Measurements from ENCODE around the gene PHF23.

PHF23 gene

DNA sequence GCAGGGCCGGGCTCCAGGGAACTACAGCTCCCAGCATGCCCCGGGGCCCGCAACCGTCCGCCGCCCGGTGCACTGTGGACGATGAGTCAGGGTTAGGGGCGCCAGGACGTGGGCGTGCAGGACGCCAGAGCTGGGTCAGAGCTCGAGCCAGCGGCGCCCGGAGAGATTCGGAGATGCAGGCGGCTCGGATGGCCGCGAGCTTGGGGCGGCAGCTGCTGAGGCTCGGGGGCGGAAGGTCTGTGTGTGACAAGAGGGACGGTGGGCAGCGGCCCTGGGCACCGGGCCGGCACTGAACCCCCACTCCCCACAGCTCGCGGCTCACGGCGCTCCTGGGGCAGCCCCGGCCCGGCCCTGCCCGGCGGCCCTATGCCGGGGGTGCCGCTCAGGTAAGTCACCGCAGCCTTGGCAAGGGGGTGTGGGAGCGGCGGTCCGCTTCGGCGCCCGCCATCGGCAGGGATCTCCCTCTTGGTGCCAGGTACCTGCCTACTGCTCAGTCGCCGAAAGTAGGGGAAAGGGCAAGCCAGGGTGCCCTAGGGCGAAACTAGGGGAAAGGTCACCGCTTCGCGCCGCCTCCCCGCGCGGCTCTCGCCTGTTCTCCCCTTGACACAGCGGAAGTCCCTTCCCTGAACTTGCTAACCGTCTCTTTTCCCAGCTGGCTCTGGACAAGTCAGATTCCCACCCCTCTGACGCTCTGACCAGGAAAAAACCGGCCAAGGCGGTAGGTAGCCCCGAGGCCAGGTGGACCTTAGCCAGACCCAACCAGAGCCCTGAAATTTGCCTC, 19.3 kb downstream of the PHF23 start, which contains the start of the genes ACADVL and DLG4:
ACADVL (plus strand) TSS at position 127 of the 781 bp plus-strand sequence; CDS start at position 174, 47 bp downstream.
DLG4 (minus strand) TSS at position 25 of the 781 bp plus-strand sequence.
- DNase-seq, result peak; percentile 89

- no peak for DNase-seq
Measured at GRCh38 chr17:7219229-7219811, 19.9 kb downstream of the PHF23 start.

DNA sequence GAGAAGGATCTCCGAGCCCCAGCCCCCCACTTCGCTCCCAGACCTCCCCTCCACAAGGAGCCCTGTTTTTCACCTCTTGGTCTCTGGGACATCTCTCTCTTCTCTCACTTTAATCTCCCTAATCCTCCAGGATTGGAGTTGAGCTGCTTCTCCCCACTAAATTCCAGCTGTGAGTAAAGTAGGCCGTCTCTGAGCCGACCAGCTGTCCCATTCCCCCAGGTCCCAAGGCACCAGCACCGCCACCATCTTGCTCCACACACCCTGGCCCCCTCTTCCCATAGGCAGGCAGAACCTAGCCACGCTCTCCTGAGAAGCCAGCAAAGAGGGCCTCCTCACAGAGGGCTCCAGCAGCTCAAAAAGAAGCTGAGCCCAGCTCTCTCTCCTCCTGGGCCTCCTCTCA, 20.5 kb downstream of the PHF23 start:
- DNase-seq, result no peak

GRCh38 chr17:7218166-7218565, 21.1 kb downstream of the PHF23 start:
- no peak for DNase-seq

- no peak for DNase-seq
Measured at GRCh38 chr17:7217113-7217987, 21.9 kb downstream of the PHF23 start.

DNA sequence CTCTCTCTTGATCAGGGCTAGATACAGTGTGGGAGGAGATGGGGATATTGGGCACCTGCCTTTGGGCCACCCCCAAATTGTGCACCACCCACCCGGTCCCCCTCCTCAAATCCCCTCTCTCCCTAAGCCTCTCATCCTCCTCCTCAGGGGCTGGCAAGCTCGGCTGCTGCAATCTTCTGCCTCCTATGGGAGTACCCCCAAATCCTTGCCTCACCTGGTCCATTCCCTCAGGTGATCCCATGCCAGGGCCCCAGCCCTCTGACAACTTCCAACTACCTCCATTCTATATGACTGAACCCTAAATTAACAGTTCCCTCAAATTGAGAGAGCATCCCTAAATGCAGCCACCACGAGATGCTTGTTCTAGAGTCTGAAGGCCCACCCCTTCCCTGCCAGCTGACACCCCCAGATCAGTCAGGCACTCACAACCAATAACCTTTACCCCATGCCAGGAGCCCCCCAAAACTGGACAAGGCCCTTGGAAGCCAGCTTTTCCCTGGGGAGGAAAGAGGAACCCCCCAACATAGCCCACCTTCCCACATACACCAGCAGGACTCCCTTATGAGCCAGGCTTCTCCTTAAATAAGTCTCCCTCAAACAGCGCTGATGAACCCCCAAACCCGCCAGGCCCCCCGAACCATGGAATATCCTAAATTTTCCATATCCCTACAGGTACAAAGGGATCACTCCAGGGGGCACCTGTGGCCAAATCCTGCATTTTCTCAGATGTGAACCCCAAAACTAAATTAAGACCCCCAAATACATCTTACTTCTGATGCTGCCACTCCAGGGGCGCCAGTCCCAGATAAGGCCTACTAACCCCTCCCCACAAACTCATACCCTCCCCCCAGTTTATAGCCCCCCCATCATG, 22.8 kb downstream of the PHF23 start:
- no peak for DNase-seq

- DNase-seq, result no peak
Measured at GRCh38 chr17:7215652-7216180, 23.5 kb downstream of the PHF23 start.

GRCh38 chr17:7215136-7215638, 24.1 kb downstream of the PHF23 start:
- no peak for DNase-seq

DNA sequence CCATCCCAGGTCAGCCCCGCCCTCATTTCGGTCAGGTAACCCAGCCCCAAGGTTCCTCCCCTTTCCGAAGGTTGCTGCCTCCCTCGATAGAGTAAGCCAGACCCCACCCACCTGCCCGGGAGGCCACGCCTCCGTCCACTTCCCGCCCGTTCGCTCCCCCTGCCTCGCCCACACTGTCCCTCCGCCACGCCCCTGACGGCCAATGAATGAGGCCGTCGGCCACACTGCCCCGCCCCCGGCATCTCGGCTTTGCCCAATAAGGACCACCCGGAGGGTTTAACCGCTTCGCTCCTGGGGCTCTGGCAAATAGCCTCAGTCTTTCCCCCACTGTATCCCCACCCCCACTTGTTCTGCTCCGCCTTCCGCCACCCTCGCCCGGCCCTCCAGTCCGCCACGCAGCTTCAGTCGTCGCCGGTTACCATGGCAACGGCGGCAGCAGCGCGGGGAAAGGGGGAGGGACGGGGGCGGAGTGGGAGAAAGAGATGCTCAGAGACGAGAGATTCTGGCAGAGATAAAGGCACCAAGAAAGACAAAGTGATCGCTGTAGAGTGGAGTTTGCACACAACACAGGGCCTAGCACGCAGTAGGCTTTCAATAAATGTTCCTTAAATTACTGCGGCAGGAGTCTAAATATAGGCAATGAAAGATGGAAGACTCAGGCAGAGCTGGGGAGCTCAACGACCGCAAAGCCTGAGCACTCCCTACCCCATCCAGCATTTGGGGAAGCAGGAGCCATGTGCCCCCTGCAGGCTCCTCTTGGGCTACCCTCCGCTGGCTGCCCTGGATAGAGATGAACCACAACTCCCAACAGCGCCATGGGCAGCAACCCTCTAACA, 24.7 kb downstream of the PHF23 start:
- DNase-seq, result peak; percentile 100

DNA sequence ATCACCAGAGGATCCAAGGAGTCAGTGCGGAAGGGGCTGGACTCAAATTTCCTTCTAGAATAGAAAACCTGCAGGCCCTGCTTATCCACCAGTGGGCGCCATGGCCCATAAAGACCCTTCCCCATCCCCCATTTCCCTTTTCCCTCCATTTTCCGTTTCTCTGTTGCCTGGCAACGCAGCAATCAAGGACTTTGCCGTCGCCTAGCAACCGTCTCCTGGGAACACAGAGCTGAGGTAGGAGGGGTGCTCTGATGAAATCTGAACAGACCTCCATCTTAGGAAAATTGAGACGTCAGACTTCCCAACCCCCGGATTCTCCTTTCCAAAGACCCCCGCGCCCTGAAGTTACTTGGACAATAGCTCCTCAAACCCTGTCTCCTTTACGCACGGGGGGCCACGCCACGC, 25.4 kb downstream of the PHF23 start:
- peak; percentile 78 for DNase-seq

GRCh38 chr17:7211491-7212273, 27.6 kb downstream of the PHF23 start:
- no peak for DNase-seq

DNA sequence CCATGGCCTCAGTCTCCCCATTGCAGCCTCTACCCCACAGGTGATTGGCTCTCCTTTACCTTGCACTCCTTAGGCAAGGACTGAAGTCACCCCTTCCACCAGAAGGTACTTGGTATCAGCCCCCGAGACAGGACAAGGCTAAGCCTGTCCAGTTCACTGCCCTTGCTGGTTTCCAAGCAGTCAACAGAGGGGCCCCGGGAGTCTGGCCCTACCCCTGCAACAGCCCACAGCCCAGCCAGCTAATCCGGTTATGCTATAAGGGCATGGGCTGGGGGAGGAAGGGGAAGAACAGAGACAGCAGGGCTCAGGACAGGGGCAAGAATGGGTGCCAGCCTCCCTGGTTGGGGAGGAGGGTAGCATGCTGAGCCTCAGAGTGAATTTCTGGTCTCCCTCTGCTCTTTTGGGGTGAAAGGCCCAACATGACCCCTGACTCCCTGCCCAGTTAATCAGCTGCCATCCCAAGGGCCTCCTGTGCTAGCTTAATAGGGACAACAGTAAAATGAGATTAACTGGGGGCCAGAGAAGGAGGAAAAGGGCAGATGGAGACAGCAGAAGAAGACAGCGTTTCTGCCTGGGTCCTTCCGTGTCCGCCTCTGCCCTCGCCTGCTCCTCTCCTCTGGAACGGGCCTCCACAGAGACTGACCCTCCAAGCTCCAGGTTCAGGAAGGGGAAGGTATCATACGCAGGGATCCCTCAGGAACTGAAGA, 30.4 kb downstream of the PHF23 start:
- no peak for DNase-seq

DNA sequence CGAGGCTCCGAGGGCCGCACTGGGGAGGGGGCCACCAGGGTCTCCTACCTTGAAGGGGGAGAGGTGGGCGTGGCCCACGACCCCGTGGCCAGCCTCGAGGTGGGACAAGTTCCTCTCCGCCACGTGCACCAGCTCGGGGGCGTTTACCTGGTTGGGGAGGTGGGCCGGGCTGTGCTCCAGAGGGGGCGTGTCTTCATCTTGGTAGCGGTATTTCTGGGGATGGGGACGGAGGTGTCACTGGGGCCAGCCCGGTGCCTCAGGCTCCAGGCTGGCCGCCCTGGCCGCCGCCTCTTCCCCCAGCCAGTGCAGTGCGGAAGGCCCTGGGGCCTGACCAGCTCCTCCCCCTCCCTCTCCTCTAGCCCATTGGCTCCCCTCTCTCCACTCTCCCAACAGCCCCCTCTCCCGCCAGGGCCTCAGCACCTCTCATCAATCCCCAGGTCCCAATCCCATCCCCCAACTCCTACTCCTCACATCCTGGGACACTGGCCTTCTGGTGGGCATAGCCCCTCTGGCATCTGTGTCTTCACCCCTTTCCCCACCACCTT, 31.2 kb downstream of the PHF23 start:
- no peak for DNase-seq

DNA sequence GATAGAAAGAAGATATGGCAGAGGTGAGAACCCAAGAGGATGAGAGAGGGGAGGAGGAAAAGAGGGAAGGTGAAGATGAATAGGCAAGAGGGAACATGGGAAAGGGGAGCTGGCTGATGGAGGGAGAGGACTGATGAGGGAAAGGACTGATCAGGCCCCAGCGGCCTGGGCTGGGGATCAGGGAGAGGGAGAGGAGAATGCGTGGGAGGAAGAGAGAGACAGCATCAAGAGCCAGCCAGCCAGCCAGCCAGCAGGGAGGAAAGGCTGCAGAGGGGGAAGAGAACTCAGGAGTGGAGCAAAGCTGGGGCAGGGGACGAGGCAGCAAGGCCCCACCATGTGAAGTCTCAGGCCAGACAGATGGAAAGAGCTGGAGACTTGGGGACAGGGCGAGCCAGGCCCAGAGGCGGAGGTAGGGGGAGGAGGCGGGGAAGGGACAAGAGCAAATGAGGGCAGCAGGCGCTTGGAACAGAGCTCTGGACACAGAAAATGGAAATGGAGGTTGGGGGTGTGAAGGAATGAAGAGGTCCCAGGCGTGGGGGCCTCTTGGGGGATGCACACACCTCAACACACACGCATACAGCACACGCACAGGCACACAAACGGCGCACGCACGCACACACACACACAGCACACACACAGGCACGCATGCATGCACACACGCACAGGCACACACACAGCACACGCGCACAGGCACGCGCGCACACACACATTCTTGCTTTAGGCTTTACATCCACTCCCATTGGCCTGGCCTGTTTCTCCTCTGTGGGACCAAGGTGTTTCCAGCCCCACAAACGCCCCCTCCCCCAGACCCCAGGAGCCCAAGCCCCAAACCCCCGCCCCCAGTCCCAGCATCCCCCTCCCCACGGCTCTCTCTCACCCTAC, 31.9 kb downstream of the PHF23 start:
- no peak for DNase-seq

GRCh38 chr17:7205561-7205960, 33.7 kb downstream of the PHF23 start:
- no peak for DNase-seq

DNA sequence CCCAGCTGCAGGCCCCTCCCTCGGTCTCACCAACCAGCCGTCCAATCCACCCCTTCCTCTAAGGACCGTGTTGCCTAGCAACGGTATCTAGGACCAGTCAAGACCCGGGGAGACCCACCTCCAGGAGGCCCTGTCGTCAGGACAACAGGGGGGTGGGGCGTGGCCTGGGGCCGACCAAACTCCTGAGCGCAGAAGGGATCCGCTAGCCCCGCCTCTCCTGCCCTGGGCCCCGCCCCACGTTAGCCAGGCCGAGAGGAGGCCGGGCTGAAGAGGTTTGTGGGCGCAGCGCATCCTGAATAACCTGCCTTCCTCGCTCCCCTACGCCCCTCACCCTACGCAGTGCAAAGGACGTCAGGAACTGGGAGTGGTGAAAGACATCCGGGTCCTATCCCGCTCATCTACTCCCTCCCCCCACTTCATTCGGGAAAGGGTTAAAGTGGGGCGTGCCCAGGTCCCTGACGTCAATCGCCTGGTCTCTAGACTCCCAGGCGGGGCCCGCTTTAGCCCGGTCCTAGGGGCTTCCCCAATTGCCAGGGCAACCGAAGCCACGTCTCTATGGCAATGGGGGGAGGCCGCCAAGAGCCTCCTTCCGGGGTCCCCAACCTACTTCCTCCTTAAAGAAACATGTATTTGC, 34.3 kb downstream of the PHF23 start:
- DNase-seq, result peak; percentile 93

GRCh38 chr17:7204336-7204735, 34.9 kb downstream of the PHF23 start:
- DNase-seq, result no peak

- no peak for DNase-seq
Measured at GRCh38 chr17:7203391-7203790, 35.9 kb downstream of the PHF23 start.
